B cell (primary cell): ENCODE results near the gene LEPROT. TPM values are rescaled to one million over a fixed set of nuclear protein-coding genes. Genes with fewer than 3 reads are reported as not detected.

ENCODE experiments used
- ATAC-seq: fragments of 200-7000 bp; cut with Tn5 transposase; one replicate; pipeline ENCODE4 v1.10.0; 2021; ENCODE audit warnings: low read depth, mild to moderate bottlenecking, moderate number of reproducible peaks, moderate library complexity
- CTCF ChIA-PET: fragments of 350-600 bp; sonication (Branson Sonifier 250); formaldehyde crosslinking; loops from one replicate; lab custom pipeline; 2021; ENCODE audit warnings: antibody characterized with exemption, inconsistent platforms; lab: Charles Lee
- POLR2A ChIA-PET: fragments of 350-600 bp; sonication (Branson Sonifier 250); formaldehyde crosslinking; loops from one replicate; lab custom pipeline; 2021; ENCODE audit warnings: antibody characterized with exemption; lab: Charles Lee
- DNase-seq: peaks from one replicate; pipeline ENCODE4 v3.0.0; 2013
- H2AFZ ChIP-seq: 2 replicates; pipeline ENCODE4 v1.6.1; 2012; ENCODE audit warnings: mild to moderate bottlenecking, low read depth, low read length; ENCODE audit not compliant: insufficient read depth, poor library complexity, severe bottlenecking
- H3K27ac ChIP-seq, 2 donors: 1 replicate in 1 of 2; 2 replicates in 1 of 2; pipeline ENCODE4 v1.5.1; 2012 to 2013; ENCODE audit warnings: low read length in 2 of 2, mild to moderate bottlenecking in 2 of 2, moderate library complexity in 1 of 2
- H3K27me3 ChIP-seq, 4 experiments: fragments of 200-600 bp in 1 of 4; sonication (generic) in 1 of 4; replicated peaks in 1 of 4; 1 replicate in 2 of 4; 2 replicates in 2 of 4; pipeline versions ENCODE4 v1.6.1 to v1.7.0; 2013 to 2016; ENCODE audit warnings: low read length in 3 of 4, mild to moderate bottlenecking in 2 of 4, mixed read lengths in 1 of 4, moderate library complexity in 1 of 4; ENCODE audit not compliant: insufficient read depth in 4 of 4, control insufficient read depth in 3 of 4; ENCODE audit errors: control extremely low read depth in 1 of 4
- H3K36me3 ChIP-seq, 2 experiments: replicated peaks in 1 of 2; 1 replicate in 1 of 2; 2 replicates in 1 of 2; pipeline versions ENCODE4 v1.6.1 to v1.7.1; 2013; ENCODE audit warnings: low read length in 1 of 2; ENCODE audit not compliant: insufficient read depth in 2 of 2, control insufficient read depth in 1 of 2; ENCODE audit errors: control extremely low read depth in 1 of 2, extremely low read depth in 1 of 2
- H3K4me1 ChIP-seq, 2 donors: fragments of 200-600 bp in 1 of 2; sonication (generic) in 1 of 2; 1 replicate in 1 of 2; 2 replicates in 1 of 2; pipeline versions ENCODE4 v1.5.1 to v1.6.1; 2013 to 2017; ENCODE audit warnings: low read length in 2 of 2; ENCODE audit not compliant: control insufficient read depth in 2 of 2, insufficient read depth in 2 of 2
- H3K4me2 ChIP-seq: replicated peaks from 2 replicates; pipeline ENCODE3; 2012; ENCODE audit warnings: mild to moderate bottlenecking, low read depth, low read length; ENCODE audit not compliant: poor library complexity, severe bottlenecking
- H3K4me3 ChIP-seq, 5 experiments: fragments of 200-600 bp in 1 of 5; sonication (generic) in 1 of 5; 1 replicate in 3 of 5; 2 replicates in 2 of 5; pipeline versions ENCODE4 v1.5.1 to v1.7.0; 2011 to 2016; ENCODE audit warnings: low read length in 4 of 5, mild to moderate bottlenecking in 4 of 5, low read depth in 2 of 5, control low read depth in 1 of 5, moderate library complexity in 1 of 5; ENCODE audit not compliant: insufficient read depth in 1 of 5; ENCODE audit errors: control extremely low read depth in 1 of 5, extremely low read depth in 1 of 5
- H3K79me2 ChIP-seq: fragments of 200-600 bp; sonication (generic); one replicate; pipeline ENCODE4 v1.6.0; 2016; ENCODE audit warnings: low read length; ENCODE audit not compliant: control insufficient read depth, insufficient read depth
- H3K9ac ChIP-seq: fragments of 200-600 bp; sonication (generic); 2 replicates; pipeline ENCODE4 v1.6.1; 2017; ENCODE audit warnings: mild to moderate bottlenecking, low read length, moderate library complexity
- H3K9me3 ChIP-seq, 3 donors: one replicate each; pipeline versions ENCODE4 v1.6.1 to v1.7.1; 2013; ENCODE audit warnings: low read length in 2 of 3; ENCODE audit not compliant: control insufficient read depth in 2 of 3, insufficient read depth in 1 of 3; ENCODE audit errors: control extremely low read depth in 1 of 3
- H4K20me1 ChIP-seq: 2 replicates; pipeline ENCODE4 v1.6.0; 2012; ENCODE audit warnings: mild to moderate bottlenecking, low read length; ENCODE audit not compliant: insufficient read depth, control insufficient read depth, poor library complexity, severe bottlenecking
- H3K27ac Mint-ChIP-seq: one replicate; pipeline ENCODE4 v1.8.0; 2021; ENCODE audit warnings: mixed read lengths
- H3K27me3 Mint-ChIP-seq: one replicate; pipeline ENCODE4 v1.8.0; 2021; ENCODE audit warnings: mixed read lengths
- H3K4me1 Mint-ChIP-seq: one replicate; pipeline ENCODE4 v1.8.0; 2021; ENCODE audit warnings: mixed read lengths
- H3K4me3 Mint-ChIP-seq: one replicate; pipeline ENCODE4 v1.8.0; 2021; ENCODE audit warnings: mixed read lengths
- H3K9me3 Mint-ChIP-seq: one replicate; pipeline ENCODE4 v1.8.0; 2022; ENCODE audit warnings: mixed read lengths; ENCODE audit not compliant: insufficient read depth
- CTCF ChIP-seq: fragments of 200-600 bp; IDR thresholded peaks from one replicate; pipeline ENCODE4 v1.8.0; 2022; ENCODE audit warnings: antibody characterized with exemption, mild to moderate bottlenecking
- EZH2 ChIP-seq: IDR thresholded peaks from 2 replicates; pipeline ENCODE4 v1.6.1; 2012; ENCODE audit warnings: borderline replicate concordance, low read depth, mild to moderate bottlenecking, moderate library complexity, low read length; ENCODE audit not compliant: insufficient read depth, poor library complexity, severe bottlenecking
- WGBS: methylation state at CpG from one replicate; pipeline ENCODE4 v1.1.5; 2013; ENCODE audit warnings: missing lambda C conversion rate; ENCODE audit not compliant: insufficient coverage; 5-methylcytosine and 5-hydroxymethylcytosine counted together
- intact Hi-C: fragments of 100-400 bp; cut with micrococcal nuclease; formaldehyde crosslinking; loops from one replicate; pipeline ENCODE4 v1.10.0; 2022
- polyA plus RNA-seq: library from polyadenylated mRNA; depleted of rRNA; stranded (reverse); fragments of >200 nt; gene quantifications from 2 replicates; pipeline ENCODE4 v1.2.3, GENCODE V29; 2012
- total RNA-seq, 2 donors: library from RNA; stranded (reverse); fragments of 120-200 nt in 1 of 2; gene quantifications; 1 replicate in 1 of 2; 2 replicates in 1 of 2; pipeline versions ENCODE4 v1.2.3 to v1.2.4, GENCODE V29; 2013 to 2022

The LEPROT gene
- total and polyA plus RNA-seq, 2 donors (not counting 1 experiment from before 2014, with no cell fraction given), result 9.7 to 26.5 TPM

GRCh38 chr1:65395887-65396612 lies 24.4 kb upstream of the LEPROT start:
- H3K27me3 Mint-ChIP-seq, result peaks cover 4% of the 10 kb centered on the region
- ChIA-PET CTCF (interaction anchor here (0.5 kb wide), 1 partner anchor 1257 kb away, joined by 3 read pairs; no protein-coding TSS in a partner anchor), POLR2A (no interaction called here)
- TF ChIP-seq EZH2, result no peak
- TF ChIP-seq CTCF, result no peak
- no peaks in the 10 kb centered on the region for H4K20me1 ChIP-seq
- no peaks in the 10 kb centered on the region for H3K36me3 ChIP-seq
- no peak overlapping the region for H3K4me2 ChIP-seq
- no peak overlapping the region for H2AFZ ChIP-seq
- no peak overlapping the region for H3K4me3 ChIP-seq
- no peak for DNase-seq
- no peak overlapping the region for H3K27ac ChIP-seq
- no peak for ATAC-seq
- no peaks in the 10 kb centered on the region for H3K79me2 ChIP-seq
- H3K4me1 ChIP-seq, result no peaks in the 10 kb centered on the region
- no peaks in the 10 kb centered on the region for H3K9me3 Mint-ChIP-seq
- no peaks in the 10 kb centered on the region for H3K4me1 Mint-ChIP-seq
- H3K4me3 Mint-ChIP-seq, result no peak overlapping the region
- H3K27ac Mint-ChIP-seq, result no peak overlapping the region
- WGBS, result 84% methylated on average over 3 of the region's 3 CpGs
- intact Hi-C loops, result no loop called here
- no peak overlapping the region for H3K9ac ChIP-seq
- H3K9me3 ChIP-seq, result no peaks in the 10 kb centered on the region
- H3K27me3 ChIP-seq, result no peaks in the 10 kb centered on the region

- H3K79me2 ChIP-seq, result no peaks in the 10 kb centered on the region
- Mint-ChIP-seq H3K9me3 (no peaks in the 10 kb centered on the region), H3K4me1 (no peaks in the 10 kb centered on the region), H3K27me3 (peaks cover 4% of the 10 kb centered on the region), H3K27ac (no peak overlapping the region), H3K4me3 (no peak overlapping the region)
- DNase-seq, result no peak
- ATAC-seq, result no peak
- H3K36me3 ChIP-seq, result no peaks in the 10 kb centered on the region
- H3K4me1 ChIP-seq, result no peaks in the 10 kb centered on the region
- H2AFZ ChIP-seq, result no peak overlapping the region
- intact Hi-C loops, result no loop called here
- TF ChIP-seq EZH2, result no peak
- TF ChIP-seq CTCF, result no peak
- no peak overlapping the region for H3K9ac ChIP-seq
- no peak overlapping the region for H3K27ac ChIP-seq
- no peak overlapping the region for H3K4me2 ChIP-seq
- H3K27me3 ChIP-seq, result no peaks in the 10 kb centered on the region
- no peak overlapping the region for H3K4me3 ChIP-seq
- H4K20me1 ChIP-seq, result no peaks in the 10 kb centered on the region
- CTCF ChIA-PET, result no interaction called here
- H3K9me3 ChIP-seq, result no peaks in the 10 kb centered on the region
- POLR2A ChIA-PET, result no interaction called here
- no CpG with 5 or more reads among the region's 1 CpG for WGBS
These were observed 22.4 kb upstream of the LEPROT start for GRCh38 chr1:65398083-65398482.
